Activated T-cell treated with anti-CD3 and anti-CD28 coated beads, Interleukin-2, amount 50 U/mL, for 24 hours (primary cell): ENCODE measurements around the gene NSG1.

Experiments
- DNase-seq: peaks from one replicate; pipeline ENCODE4 v3.0.0-alpha.2; 2020
- H3K27ac Mint-ChIP-seq: 2 replicates; pipeline ENCODE4 v1.8.0; 2020; ENCODE audit warnings: mild to moderate bottlenecking, mixed read lengths
- H3K27me3 Mint-ChIP-seq: 2 replicates; pipeline ENCODE4 v1.8.0; 2020; ENCODE audit warnings: mixed read lengths
- H3K36me3 Mint-ChIP-seq: 2 replicates; pipeline ENCODE4 v1.8.0; 2020; ENCODE audit warnings: low read depth, mixed read lengths
- H3K4me1 Mint-ChIP-seq: 2 replicates; pipeline ENCODE4 v1.8.0; 2020; ENCODE audit warnings: low read depth, mixed read lengths
- H3K4me3 Mint-ChIP-seq: 2 replicates; pipeline ENCODE4 v1.8.0; 2020; ENCODE audit warnings: mild to moderate bottlenecking, moderate library complexity, mixed read lengths
- H3K9me3 Mint-ChIP-seq: 2 replicates; pipeline ENCODE4 v1.8.0; 2020; ENCODE audit warnings: mixed read lengths

The NSG1 gene

DNA sequence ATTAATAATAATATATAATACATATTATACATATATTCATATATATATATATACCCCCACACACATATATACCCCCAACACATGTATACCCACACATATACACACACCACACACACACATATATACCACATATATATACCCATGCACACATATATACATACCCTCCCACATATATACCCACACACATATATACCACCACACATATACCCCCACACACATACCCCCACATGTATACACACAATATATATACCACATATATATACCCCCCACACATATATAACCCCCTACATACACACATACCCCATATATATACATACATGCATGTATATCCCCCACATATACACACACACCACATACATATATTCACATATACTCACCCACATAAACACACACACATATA, 52.0 kb downstream of the NSG1 start:
- H3K36me3 Mint-ChIP-seq = peaks cover 57% of the 10 kb centered on the region
- H3K9me3 Mint-ChIP-seq = no peaks in the 10 kb centered on the region
- no peak overlapping the region for H3K27ac Mint-ChIP-seq
- no peaks in the 10 kb centered on the region for H3K27me3 Mint-ChIP-seq
- no peak overlapping the region for H3K4me3 Mint-ChIP-seq
- H3K4me1 Mint-ChIP-seq = peaks cover 17% of the 10 kb centered on the region
- no peak for DNase-seq

GRCh38 chr4:4439782-4440181, 52.9 kb downstream of the NSG1 start:
- Mint-ChIP-seq H3K27ac (no peak overlapping the region), H3K4me1 (peaks cover 17% of the 10 kb centered on the region), H3K27me3 (no peaks in the 10 kb centered on the region), H3K4me3 (no peak overlapping the region), H3K36me3 (peaks cover 55% of the 10 kb centered on the region), H3K9me3 (no peaks in the 10 kb centered on the region)
- DNase-seq = no peak

GRCh38 chr4:4440333-4441061, 53.6 kb downstream of the NSG1 start:
- peaks cover 17% of the 10 kb centered on the region for H3K4me1 Mint-ChIP-seq

DNA sequence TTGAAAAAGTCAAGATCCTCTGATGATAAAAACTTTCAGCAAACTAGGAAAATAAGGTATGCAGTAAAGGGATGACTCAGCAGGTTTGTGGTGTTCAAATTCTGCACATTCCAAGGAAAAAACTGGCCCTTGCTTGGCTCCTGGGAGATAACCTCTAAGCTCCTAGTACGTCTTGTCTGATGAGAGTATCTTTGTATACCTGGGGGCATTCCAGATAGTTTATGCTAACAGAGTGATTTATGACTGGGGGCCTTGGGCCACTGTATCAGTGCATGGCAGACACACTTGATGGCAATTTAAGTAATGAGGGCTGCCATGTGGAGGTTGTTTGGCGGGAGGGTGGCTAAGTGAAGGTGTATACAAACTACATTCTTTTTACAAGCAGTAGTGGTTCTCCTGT, 56.9 kb downstream of the NSG1 start:
- Mint-ChIP-seq H3K27me3 (no peaks in the 10 kb centered on the region), H3K36me3 (peaks cover 39% of the 10 kb centered on the region), H3K9me3 (no peaks in the 10 kb centered on the region), H3K27ac (peak overlapping the region; percentile 35), H3K4me3 (no peak overlapping the region), H3K4me1 (peaks cover 16% of the 10 kb centered on the region)
- no peak for DNase-seq

More at GRCh38 chr4:4440333-4441061, 53.6 kb downstream of the NSG1 start:
- Mint-ChIP-seq H3K27ac (no peak overlapping the region), H3K4me3 (no peak overlapping the region), H3K36me3 (peaks cover 50% of the 10 kb centered on the region), H3K9me3 (no peaks in the 10 kb centered on the region), H3K27me3 (no peaks in the 10 kb centered on the region)
- no peak for DNase-seq

DNA sequence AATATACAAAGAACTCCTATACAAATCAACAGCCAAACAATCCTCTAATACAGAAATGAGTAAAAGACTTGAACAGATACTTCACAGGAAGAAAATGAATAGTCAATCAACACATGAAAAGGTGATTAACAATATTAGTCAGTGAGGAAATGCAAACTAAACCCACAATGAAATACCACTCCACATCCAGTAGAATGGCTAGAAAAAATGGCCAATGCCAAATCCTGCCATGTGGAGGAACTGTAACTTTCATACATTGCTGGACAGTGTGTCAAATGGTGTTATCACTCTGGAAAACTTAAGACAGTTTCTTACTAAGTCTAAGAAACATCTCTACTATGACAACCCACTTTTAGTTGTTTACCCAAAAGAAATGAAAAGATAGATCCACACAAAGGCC, 59.5 kb downstream of the NSG1 start:
- no peaks in the 10 kb centered on the region for H3K27me3 Mint-ChIP-seq
- H3K4me3 Mint-ChIP-seq = no peak overlapping the region
- no peak for DNase-seq
- no peaks in the 10 kb centered on the region for H3K9me3 Mint-ChIP-seq
- H3K27ac Mint-ChIP-seq = no peak overlapping the region
- peaks cover 9% of the 10 kb centered on the region for H3K4me1 Mint-ChIP-seq
- peaks cover 45% of the 10 kb centered on the region for H3K36me3 Mint-ChIP-seq

DNA sequence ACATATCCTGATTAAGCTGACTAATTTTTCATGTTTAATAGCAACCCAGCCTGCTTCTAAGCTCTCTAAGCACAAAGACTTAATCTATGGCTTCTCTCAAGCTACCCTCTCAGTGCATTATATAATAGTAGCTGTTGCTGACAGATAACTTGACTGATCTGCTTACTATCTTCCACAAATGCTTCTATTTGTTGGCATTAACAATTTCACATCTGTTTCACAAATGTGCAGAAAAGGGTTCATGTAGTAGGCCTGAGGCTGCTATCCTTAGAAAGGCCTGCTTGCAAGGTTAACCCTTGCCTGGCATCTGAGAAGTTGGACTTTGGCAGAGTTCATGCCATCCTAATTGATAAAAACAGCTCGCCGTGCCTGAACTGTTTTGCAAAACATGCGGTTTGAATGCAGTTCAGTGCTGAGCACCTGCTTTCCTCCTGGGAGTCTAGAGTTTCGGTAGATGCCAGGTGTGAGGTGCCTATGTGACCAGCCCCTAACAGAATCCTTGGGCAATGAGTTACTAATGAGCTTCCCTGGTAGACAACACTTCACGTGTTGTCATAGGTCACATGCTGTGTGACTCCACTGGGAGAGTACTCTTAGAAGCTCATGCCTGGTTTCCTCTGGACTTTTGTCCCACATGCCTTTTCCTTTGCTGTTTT, 68.4 kb downstream of the NSG1 start:
- Mint-ChIP-seq H3K4me3 (no peak overlapping the region), H3K4me1 (peaks cover under 1% of the 10 kb centered on the region), H3K27me3 (no peaks in the 10 kb centered on the region), H3K36me3 (peaks cover 93% of the 10 kb centered on the region), H3K27ac (no peak overlapping the region), H3K9me3 (no peaks in the 10 kb centered on the region)
- no peak for DNase-seq

- Mint-ChIP-seq H3K4me3 (no peak overlapping the region), H3K4me1 (peaks cover 9% of the 10 kb centered on the region), H3K36me3 (peaks cover 90% of the 10 kb centered on the region), H3K27me3 (no peaks in the 10 kb centered on the region), H3K27ac (no peak overlapping the region), H3K9me3 (no peaks in the 10 kb centered on the region)
- no peak for DNase-seq
Measured at GRCh38 chr4:4456351-4456750, 69.4 kb downstream of the NSG1 start.

GRCh38 chr4:4456816-4457578, 70.1 kb downstream of the NSG1 start:
- no peak overlapping the region for H3K4me3 Mint-ChIP-seq
- no peak for DNase-seq
- peaks cover 84% of the 10 kb centered on the region for H3K36me3 Mint-ChIP-seq
- no peaks in the 10 kb centered on the region for H3K9me3 Mint-ChIP-seq
- no peaks in the 10 kb centered on the region for H3K27me3 Mint-ChIP-seq
- peaks cover 16% of the 10 kb centered on the region for H3K4me1 Mint-ChIP-seq
- no peak overlapping the region for H3K27ac Mint-ChIP-seq

DNA sequence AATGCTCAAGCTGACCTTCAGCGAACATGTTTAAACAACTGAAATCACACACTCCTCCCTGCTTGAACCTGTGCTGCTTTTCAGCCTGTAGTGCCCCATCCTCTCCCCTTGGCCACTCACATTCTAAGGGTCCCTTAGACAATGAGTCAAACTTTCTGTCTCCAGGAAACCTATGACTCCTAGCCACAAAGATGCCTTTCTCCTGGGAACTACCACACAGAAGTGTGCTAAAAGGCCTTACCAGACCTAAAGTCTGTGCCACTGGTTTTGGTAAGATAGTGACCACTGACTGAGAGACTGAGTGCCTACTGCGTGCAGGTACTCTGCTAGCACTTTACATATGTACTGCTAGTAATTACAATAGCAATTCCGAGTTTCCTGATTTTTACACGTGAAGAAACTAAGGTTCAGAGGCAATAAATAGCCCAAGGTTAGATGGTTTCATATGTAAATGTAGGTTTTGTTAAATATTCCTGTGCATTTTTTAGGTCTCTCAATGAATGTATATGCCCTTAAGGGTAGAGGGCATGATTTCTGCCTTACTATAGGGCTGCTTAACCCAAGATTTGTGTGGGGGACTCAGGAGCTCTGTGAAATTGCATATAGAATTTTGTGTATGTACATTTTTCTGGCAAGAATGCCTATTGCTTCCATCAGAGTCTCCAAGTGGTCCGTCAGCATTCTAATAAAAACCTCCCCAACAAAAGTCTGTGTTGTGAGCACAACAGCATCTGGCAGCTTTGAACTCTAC, 71.1 kb downstream of the NSG1 start:
- H3K27me3 Mint-ChIP-seq = no peaks in the 10 kb centered on the region
- DNase-seq = no peak
- H3K36me3 Mint-ChIP-seq = peaks cover 77% of the 10 kb centered on the region
- H3K4me1 Mint-ChIP-seq = peaks cover 26% of the 10 kb centered on the region
- H3K27ac Mint-ChIP-seq = no peak overlapping the region
- H3K4me3 Mint-ChIP-seq = no peak overlapping the region
- H3K9me3 Mint-ChIP-seq = no peaks in the 10 kb centered on the region

DNA sequence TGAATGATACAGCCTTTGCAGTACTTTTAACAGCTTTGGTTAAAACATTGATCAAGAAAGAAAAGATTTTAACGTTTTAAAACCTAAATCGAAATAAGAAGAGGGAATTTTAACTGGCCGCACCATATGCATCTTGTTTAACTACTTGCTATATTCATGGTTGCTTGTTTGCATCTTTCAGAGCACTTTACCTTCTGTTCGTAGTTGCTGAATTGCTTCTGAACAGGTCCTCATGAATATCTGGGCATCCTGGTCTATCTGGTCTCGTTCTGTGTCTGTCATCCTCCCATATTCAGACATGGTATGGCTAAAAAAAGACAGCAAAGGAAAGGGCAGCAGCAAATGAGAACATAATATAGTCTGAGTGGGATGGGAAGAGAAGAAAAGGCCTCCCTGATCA, 72.3 kb downstream of the NSG1 start:
- no peak for DNase-seq
- H3K27me3 Mint-ChIP-seq = no peaks in the 10 kb centered on the region
- no peak overlapping the region for H3K27ac Mint-ChIP-seq
- no peaks in the 10 kb centered on the region for H3K9me3 Mint-ChIP-seq
- no peak overlapping the region for H3K4me3 Mint-ChIP-seq
- H3K4me1 Mint-ChIP-seq = peaks cover 33% of the 10 kb centered on the region
- H3K36me3 Mint-ChIP-seq = peaks cover 69% of the 10 kb centered on the region

DNA sequence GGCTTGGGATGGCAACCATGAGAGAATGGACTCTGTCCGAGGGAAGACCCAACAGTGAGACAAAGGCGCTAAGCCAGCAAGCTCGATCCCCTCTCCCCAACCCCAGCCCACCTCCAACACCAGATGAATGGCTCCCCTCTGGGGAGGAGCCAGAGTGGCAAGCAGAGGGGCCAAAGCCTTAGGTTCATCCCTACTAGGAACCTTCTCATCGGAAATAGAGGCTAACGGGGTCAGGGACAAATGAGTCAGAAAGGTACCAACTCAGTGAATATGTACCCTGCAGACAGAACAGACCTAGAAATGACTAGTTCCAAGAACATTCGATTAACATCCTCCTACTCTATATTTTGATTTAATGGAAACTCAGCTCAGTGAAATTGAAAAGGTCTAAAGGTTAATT, 73.9 kb downstream of the NSG1 start:
- Mint-ChIP-seq H3K27ac (peak overlapping the region; percentile 64), H3K4me1 (peaks cover 42% of the 10 kb centered on the region), H3K36me3 (peaks cover 69% of the 10 kb centered on the region), H3K9me3 (peaks cover 6% of the 10 kb centered on the region), H3K27me3 (no peaks in the 10 kb centered on the region), H3K4me3 (no peak overlapping the region)
- DNase-seq = no peak

GRCh38 chr4:4461178-4461577, 74.3 kb downstream of the NSG1 start:
- Mint-ChIP-seq H3K27ac (peak overlapping the region; percentile 80), H3K36me3 (peaks cover 69% of the 10 kb centered on the region), H3K9me3 (peaks cover 10% of the 10 kb centered on the region), H3K4me1 (peaks cover 42% of the 10 kb centered on the region), H3K27me3 (no peaks in the 10 kb centered on the region), H3K4me3 (no peak overlapping the region)
- no peak for DNase-seq

GRCh38 chr4:4461850-4462249, 74.9 kb downstream of the NSG1 start:
- DNase-seq = peak; percentile 42
- H3K27ac Mint-ChIP-seq = peak overlapping the region; percentile 80
- peaks cover 69% of the 10 kb centered on the region for H3K36me3 Mint-ChIP-seq
- H3K27me3 Mint-ChIP-seq = no peaks in the 10 kb centered on the region
- H3K4me1 Mint-ChIP-seq = peaks cover 42% of the 10 kb centered on the region
- peaks cover 12% of the 10 kb centered on the region for H3K9me3 Mint-ChIP-seq
- H3K4me3 Mint-ChIP-seq = no peak overlapping the region

- peaks cover 68% of the 10 kb centered on the region for H3K36me3 Mint-ChIP-seq
- no peaks in the 10 kb centered on the region for H3K27me3 Mint-ChIP-seq
- H3K4me1 Mint-ChIP-seq = peaks cover 42% of the 10 kb centered on the region
- H3K9me3 Mint-ChIP-seq = peaks cover 12% of the 10 kb centered on the region
- no peak overlapping the region for H3K4me3 Mint-ChIP-seq
- DNase-seq = no peak
- peak overlapping the region; percentile 24 for H3K27ac Mint-ChIP-seq
Measured at GRCh38 chr4:4462970-4463369, 76.1 kb downstream of the NSG1 start.
